Erythroblast (primary cell): ENCODE results near the gene DPH3.
"Not testable (repeated sequence)": the region's sequence is repeated elsewhere in the genome, so short reads cannot be mapped to it uniquely, and the experiment has no call there.

Experiments used
- DNase-seq, 2 experiments: peaks; one replicate each; lab custom pipeline; 2025; lab: John Stamatoyannopoulos, UW
- GATA1 ChIP-seq: IDR thresholded peaks from 2 replicates; pipeline ENCODE4 v1.6.1; 2011; ENCODE audit warnings: low read depth, mild to moderate bottlenecking, control low read depth, low read length, moderate library complexity
- POLR2A ChIP-seq: IDR thresholded peaks from 2 replicates; pipeline ENCODE4 v1.6.1; 2011; ENCODE audit warnings: mild to moderate bottlenecking, low read length

Gene DPH3

DNA sequence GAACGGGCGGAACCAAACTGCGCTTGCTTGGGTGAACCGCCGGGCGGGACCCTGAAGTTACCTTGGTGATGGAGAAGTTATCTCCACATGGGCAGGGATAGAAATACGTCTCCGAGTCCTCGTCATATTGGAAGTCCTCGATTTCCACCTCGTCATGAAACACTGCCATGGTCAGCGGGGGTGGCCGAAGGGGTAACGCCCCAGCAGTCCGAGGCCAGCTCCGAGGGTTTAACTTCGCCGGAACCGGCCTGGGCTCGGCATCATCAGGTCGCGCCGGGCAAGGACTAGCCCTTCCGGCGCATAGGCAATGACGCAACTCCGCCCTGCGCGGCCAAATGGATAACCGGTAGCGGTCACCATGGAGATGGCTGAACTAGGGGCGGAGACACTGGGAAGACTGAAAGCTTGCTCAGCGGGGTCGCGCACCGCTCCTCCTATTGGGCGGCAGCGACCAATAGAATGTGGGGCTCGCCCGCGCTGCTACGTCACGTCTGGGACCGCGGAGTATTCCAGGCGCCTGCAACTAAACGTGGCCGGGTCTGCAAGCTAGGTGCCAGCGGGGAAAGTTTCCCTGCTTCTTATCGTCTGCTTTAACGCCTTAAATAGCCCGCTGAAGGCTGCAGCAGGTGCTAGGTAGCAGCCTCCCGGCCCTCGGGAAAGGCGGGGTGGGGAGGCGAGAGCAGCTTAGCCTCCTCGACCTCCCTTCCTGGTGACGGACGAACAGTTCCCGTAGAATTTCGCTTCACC is at the start of gene DPH3, which contains the start of gene OXNAD1:
Gene DPH3, minus strand, starts transcription at position 236 of the 747 bp plus-strand sequence. Its CDS starts 67 bp downstream, at position 169.
Gene OXNAD1, plus strand, starts transcription at position 505 of the 747 bp plus-strand sequence. CDS start 5,741 bp downstream, outside the sequence.
- peak; percentile 100 for DNase-seq
- TF ChIP-seq GATA1 (no peak), POLR2A (peak; percentile 91)

DNA sequence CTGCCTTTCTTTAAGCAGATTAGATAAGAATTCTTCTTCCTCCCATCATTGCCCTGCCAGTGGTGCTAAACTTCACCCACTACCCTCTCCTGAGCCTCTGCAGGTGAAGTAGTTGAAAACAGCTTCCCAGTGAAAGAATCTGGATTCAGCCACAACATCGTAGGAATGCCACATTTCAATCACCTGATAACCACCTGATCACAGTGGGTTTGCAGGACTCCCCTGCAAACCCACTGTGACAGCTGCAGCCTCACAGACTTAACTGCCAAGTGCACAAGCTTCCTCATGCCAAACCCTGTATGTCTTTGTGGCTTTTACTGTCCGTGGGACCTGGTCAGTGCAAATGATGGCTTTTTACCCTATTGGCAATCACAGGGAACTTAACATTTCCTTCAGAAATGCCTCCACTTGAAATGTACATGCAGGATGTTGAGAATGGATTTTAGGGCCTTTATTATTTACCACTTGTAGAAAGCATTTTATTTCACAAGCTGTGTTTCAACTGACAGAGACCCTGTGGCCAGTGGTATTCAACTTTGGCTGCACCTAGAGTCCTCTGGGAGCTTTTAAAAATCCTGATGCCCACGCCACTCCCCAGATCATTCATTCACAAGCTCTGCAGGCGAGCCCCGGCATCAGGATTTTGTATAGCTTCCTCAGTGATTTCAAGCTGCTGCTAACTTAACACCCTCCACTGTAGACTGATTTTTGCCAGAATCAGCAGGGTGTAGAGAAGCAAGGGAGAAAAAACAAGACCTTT is 49.3 kb upstream of the DPH3 start:
- no peak for TF ChIP-seq GATA1
- no peak for TF ChIP-seq POLR2A
- DNase-seq = no peak

DNA sequence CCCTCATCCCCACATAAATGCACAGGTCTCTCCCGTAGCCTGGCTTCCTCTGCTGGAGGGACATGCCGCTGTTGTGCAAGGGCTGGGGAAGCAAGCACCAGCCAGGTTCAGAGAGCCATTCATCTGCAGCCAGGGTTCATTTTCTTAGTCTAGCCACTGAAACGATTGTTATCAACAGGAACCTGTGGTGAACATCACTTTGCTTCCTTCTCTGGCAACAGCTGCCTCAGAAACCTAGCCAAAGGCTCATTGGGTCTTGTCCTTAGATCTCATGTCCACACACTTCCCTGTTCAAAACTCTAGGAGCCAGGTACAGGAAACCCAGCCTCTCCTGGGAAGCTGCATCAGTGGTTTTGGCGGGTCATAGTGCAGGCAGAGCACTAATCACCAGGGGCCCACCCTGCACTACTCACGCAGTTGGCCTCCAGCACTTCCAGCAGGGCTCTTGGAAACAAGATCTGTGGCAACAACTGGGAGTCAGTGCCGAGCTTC is 47.3 kb upstream of the DPH3 start:
- TF ChIP-seq POLR2A = no peak
- no peak for TF ChIP-seq GATA1
- DNase-seq = no peak

DNA sequence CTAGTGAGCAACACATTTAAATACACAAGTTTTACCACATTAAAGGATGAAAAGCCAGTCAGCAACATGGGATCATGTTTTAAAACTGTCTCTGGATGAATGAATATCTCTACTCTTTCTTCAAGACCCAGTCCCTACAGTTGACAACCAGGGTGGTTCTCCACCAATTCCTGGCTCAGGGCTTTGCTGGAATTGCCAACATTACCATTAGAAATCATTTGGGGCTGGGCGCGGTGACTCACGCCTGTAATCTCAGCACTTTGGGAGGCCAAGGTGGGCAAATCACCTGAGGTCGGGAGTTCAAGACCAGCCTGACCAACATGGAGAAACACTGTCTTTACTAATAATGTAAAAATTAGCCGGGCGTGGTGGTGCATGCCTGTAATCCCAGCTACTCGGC is 45.7 kb upstream of the DPH3 start:
- not testable (repeated sequence) for DNase-seq

DNA sequence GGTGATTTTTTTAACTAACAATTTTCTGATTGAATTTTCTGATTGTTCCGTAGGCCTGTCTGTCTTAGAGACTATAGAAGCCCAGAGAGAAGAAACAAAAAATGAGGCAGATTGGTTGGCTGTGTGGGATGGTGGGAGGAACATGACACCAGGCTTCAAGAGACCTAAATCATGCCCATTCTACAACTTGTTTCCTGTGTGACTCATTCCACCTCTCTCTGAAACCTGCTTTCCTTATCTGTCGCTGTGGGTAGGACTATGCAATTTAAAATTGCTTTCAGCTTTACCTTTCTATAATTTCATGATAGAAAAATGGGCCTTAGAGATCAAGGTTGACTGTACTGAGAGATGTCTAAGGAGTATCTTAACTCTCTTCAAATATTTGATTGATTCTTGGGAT is 44.8 kb upstream of the DPH3 start:
- peak in 1 of 2 experiments; percentile 6 for DNase-seq
- TF ChIP-seq POLR2A (no peak), GATA1 (no peak)

DNA sequence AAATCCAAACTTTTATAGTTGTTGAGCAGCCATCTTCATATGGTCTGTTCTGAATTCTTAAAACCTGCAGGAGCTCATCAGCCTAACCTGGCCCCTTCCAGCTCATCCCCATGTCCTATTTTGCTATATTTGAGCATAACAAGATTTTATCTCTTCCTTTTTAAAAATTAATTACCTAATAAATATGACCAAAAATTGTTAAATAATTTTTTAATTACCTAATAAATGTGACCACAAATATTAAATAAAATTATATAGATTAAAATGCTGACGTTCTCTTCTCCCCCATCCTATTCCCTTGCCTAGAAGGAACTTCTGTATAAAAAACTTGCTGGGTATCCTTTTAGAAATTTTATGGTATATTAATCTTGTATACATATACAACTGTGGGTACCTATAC is 44.0 kb upstream of the DPH3 start:
- TF ChIP-seq GATA1 = no peak
- no peak for TF ChIP-seq POLR2A
- DNase-seq = no peak

DNA sequence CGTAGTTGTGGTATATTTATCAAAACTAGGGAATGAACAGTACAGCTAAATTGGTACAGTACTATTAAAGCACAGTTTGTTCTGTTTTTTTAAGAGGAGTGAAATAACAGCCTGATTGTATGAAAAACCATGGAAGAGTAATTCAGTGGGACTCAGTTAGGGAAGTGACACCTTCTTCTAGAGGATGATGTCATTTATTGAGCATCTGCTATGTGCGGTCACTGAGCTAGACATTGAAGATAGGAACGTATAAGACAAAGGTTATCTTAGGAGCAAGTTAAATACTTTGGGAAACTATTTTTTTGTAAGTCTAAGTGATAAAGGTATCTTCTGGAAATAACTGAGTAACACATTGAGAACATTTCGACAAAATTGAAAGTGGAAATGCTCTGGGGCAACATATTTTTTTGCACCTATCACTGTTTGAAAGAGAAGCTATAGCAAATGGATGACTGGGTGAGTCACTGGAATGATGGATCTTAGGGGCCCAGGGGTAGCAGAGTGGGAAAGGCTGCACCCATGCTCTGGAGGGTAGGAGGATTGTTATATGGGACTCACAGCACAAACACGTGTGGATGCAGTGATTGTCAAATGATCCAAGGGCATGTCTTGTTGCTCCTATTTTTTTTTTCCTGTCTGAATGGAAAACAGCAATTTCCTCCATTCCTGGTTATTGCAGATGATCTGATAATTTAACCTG is 43.2 kb upstream of the DPH3 start:
- no peak for DNase-seq
- no peak for TF ChIP-seq GATA1
- TF ChIP-seq POLR2A = no peak

DNA sequence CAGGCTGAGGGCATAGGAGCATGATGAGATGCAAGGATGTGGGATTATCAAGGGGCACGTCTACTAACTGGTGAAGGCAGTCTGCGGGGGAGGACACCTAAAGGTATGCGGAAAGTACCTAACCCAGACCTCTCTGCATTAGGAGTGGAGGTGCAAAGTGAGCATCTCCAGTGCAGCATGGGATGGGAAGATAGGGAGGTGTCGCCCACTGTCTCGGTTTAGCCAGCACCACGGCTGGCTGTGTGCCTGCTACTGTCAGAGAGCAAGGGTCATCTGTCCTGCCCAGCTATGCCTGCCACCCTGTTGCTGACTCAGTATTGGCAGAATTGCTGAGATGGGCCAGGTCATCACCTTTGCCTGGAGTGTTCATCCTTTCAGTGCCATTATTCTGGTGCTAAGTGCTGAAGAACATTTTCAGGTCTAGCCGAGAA is 40.4 kb upstream of the DPH3 start:
- peak; percentile 49 to 55 for DNase-seq

DNA sequence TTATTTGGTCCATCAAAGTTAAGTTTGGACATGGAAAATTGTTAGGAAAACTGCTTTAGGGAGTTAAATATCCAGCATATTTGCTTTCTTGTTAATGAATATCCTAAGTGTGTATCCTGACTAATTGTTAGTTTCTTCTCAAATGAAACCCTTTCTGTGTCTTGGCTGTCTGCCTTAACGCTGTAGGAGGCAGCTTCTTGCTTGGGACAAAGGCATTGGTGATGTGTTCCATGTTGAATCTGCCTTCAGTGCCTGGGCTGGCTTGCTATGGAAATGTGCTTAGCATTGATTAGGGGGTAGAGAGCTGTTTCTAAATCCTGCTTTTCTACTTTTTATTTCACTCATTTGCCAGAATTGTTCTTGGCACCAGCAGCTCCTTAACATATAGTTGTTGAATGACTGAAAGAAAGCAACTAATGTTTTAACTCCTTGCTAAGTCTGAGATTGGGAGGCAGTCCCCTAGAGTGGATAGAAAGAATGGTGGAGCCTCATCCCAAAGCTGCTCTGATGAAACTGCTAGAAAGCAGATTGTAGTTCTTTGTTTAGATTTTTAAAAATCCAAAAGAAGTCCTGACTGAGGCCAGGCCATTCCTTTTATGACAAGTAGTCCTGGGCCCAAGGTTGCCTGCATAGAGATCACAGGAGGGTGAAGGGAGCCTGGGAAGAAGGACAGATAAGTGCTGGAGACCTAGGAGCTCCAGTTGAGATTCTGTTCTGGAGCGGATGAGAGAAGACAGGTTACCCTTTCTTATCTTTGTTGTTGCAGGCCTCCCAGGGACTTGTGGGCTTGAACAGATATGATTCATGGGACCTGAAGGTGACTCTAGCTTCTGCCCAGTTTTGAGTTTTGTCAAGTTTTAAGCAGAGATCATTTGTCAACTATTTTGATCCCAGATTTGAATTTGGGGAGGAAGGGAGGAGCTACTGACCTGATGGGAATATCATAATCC is 39.6 kb upstream of the DPH3 start:
- TF ChIP-seq POLR2A (no peak), GATA1 (no peak)

More for the DNA sequence above, 40.4 kb upstream of the DPH3 start:
- TF ChIP-seq POLR2A = no peak
- no peak for TF ChIP-seq GATA1

DNA sequence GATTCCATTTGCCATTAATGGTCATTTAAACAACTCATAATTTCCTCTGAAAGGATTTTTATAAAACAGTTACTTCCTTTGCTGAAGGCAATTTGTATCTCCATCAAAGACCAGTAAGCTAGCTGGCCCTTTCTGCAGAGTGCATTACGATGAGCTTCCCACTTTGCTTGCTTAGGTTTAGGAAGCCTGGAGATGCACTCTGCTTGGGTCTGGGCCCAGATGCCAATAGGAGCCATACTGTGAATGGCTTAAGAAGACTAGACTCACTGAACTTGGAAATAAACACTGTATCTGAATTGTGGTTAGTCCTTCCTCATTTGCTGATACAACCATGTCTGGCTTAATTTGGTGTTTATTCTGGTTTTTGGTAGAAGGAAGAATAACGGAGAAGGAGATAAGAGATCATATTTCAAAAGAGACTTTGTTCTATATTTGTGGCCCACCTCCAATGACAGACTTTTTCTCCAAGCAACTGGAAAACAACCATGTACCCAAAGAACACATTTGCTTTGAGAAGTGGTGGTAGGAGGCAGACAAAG is 38.4 kb upstream of the DPH3 start:
- DNase-seq = no peak
- TF ChIP-seq GATA1 = no peak
- TF ChIP-seq POLR2A = no peak

More for the DNA sequence above, 39.6 kb upstream of the DPH3 start:
- DNase-seq = peak; percentile 80 to 89

DNA sequence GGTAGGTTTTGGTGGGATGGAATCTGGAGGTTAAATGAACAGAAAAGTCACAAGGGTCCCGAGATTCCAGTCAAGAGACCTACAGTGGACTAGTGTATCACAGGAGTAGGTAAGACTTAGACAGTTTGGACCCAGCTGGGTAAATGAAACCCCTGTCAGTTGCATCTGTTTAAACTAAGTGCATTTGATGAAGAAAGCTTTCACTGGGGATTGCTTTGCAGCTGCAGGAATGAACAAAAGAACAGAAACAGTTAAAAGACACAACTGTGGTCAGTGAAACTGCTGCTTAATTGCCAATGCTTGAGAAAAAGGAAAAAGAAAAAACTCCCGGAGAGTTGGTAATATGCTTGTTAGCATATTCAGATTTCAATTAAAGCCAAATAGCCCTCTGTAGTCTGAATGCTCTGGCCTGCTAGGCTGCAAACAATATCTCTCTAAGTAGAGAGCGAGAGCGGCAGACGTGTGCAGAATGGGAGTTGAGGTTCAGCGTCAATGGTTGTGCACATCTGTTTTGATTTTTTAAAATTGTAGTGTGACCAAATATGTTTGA is 37.4 kb upstream of the DPH3 start:
- DNase-seq = no peak
- TF ChIP-seq GATA1 (no peak), POLR2A (no peak)

DNA sequence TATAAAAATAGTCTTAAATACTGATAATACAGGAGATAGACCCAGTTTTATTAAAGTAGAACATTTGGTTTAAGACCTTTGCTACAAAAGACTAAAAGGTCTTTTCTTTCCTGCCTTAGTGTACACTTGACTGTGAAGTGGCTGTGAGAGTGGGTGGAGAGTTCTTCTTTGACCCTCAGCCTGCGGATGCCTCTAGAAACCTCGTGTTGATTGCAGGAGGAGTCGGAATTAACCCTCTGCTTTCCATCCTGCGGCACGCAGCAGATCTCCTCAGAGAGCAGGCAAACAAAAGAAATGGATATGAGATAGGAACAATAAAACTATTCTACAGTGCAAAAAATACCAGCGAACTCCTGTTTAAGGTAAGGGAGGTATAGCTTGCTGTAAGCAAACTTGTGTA is 36.8 kb upstream of the DPH3 start:
- no peak for DNase-seq
- TF ChIP-seq POLR2A = no peak
- TF ChIP-seq GATA1 = no peak
